Central memory CD8-positive, alpha-beta T cell (primary cell): Measurements from ENCODE around the gene STIM1.

Experiments used
- ATAC-seq: fragments of 150-1000 bp; cut with Tn5 transposase; replicated peaks from 2 replicates; pipeline ENCODE4 v1.10.0; 2022; ENCODE audit warnings: mild to moderate bottlenecking, moderate FRiP score, moderate number of reproducible peaks; ENCODE audit not compliant: poor library complexity, severe bottlenecking; ENCODE audit errors: extremely low read depth
- DNase-seq, 2 donors: peaks; one replicate each; pipeline ENCODE4 v3.0.0; 2021; ENCODE audit warnings: low spot score in 2 of 2
- H3K27ac Mint-ChIP-seq: one replicate; pipeline ENCODE4 v1.8.0; 2022; ENCODE audit warnings: low read depth, mild to moderate bottlenecking, moderate library complexity, mixed read lengths
- H3K27me3 Mint-ChIP-seq: one replicate; pipeline ENCODE4 v1.8.0; 2022; ENCODE audit warnings: mixed read lengths
- H3K36me3 Mint-ChIP-seq: one replicate; pipeline ENCODE4 v1.8.0; 2022; ENCODE audit warnings: mild to moderate bottlenecking, moderate library complexity, mixed read lengths; ENCODE audit not compliant: insufficient read depth
- H3K4me1 Mint-ChIP-seq: one replicate; pipeline ENCODE4 v1.8.0; 2022; ENCODE audit warnings: mixed read lengths
- H3K4me3 Mint-ChIP-seq: one replicate; pipeline ENCODE4 v1.8.0; 2022; ENCODE audit warnings: mild to moderate bottlenecking, moderate library complexity, mixed read lengths
- H3K9me3 Mint-ChIP-seq: one replicate; pipeline ENCODE4 v1.8.0; 2022; ENCODE audit warnings: mixed read lengths

Gene STIM1

GRCh38 chr11:3981084-3981633 lies 125.7 kb downstream of the STIM1 start:
- Mint-ChIP-seq H3K4me1 (peaks cover 68% of the 10 kb centered on the region), H3K4me3 (no peak overlapping the region), H3K27me3 (no peaks in the 10 kb centered on the region), H3K27ac (no peak overlapping the region), H3K9me3 (no peaks in the 10 kb centered on the region), H3K36me3 (no peaks in the 10 kb centered on the region)
- ATAC-seq (no peak), DNase-seq (no peak)

GRCh38 chr11:3982431-3982830 lies 127.0 kb downstream of the STIM1 start:
- ATAC-seq (no peak), DNase-seq (no peak)
- Mint-ChIP-seq H3K4me3 (no peak overlapping the region), H3K27ac (peak overlapping the region; percentile 24), H3K4me1 (peaks cover 70% of the 10 kb centered on the region), H3K36me3 (peaks cover 2% of the 10 kb centered on the region), H3K9me3 (no peaks in the 10 kb centered on the region), H3K27me3 (no peaks in the 10 kb centered on the region)

GRCh38 chr11:3983101-3983500 lies 127.6 kb downstream of the STIM1 start:
- no peak for DNase-seq
- ATAC-seq = no peak
- no peaks in the 10 kb centered on the region for H3K27me3 Mint-ChIP-seq
- peaks cover 2% of the 10 kb centered on the region for H3K36me3 Mint-ChIP-seq
- H3K9me3 Mint-ChIP-seq = no peaks in the 10 kb centered on the region
- peaks cover 77% of the 10 kb centered on the region for H3K4me1 Mint-ChIP-seq
- no peak overlapping the region for H3K4me3 Mint-ChIP-seq
- H3K27ac Mint-ChIP-seq = peak overlapping the region; percentile 82

- Mint-ChIP-seq H3K27ac (peak overlapping the region; percentile 4), H3K36me3 (peaks cover 2% of the 10 kb centered on the region), H3K9me3 (no peaks in the 10 kb centered on the region), H3K27me3 (no peaks in the 10 kb centered on the region), H3K4me1 (peaks cover 67% of the 10 kb centered on the region), H3K4me3 (no peak overlapping the region)
- DNase-seq (peak in 1 of 2 donors; percentile 14), ATAC-seq (no peak)
These were observed 129.4 kb downstream of the STIM1 start for GRCh38 chr11:3984896-3985295.

- DNase-seq (no peak), ATAC-seq (no peak)
- peaks cover 65% of the 10 kb centered on the region for H3K4me1 Mint-ChIP-seq
- H3K36me3 Mint-ChIP-seq = peaks cover 2% of the 10 kb centered on the region
- no peak overlapping the region for H3K4me3 Mint-ChIP-seq
- no peaks in the 10 kb centered on the region for H3K27me3 Mint-ChIP-seq
- H3K9me3 Mint-ChIP-seq = no peaks in the 10 kb centered on the region
- peak overlapping the region; percentile 4 for H3K27ac Mint-ChIP-seq
These were observed 130.2 kb downstream of the STIM1 start for GRCh38 chr11:3985631-3986030.

GRCh38 chr11:3986301-3986700 lies 130.8 kb downstream of the STIM1 start:
- DNase-seq = no peak
- no peaks in the 10 kb centered on the region for H3K9me3 Mint-ChIP-seq
- H3K4me3 Mint-ChIP-seq = no peak overlapping the region
- peaks cover 64% of the 10 kb centered on the region for H3K4me1 Mint-ChIP-seq
- no peaks in the 10 kb centered on the region for H3K27me3 Mint-ChIP-seq
- peak overlapping the region; percentile 4 for H3K27ac Mint-ChIP-seq
- no peak for ATAC-seq
- peaks cover 2% of the 10 kb centered on the region for H3K36me3 Mint-ChIP-seq

GRCh38 chr11:3989276-3989920 lies 133.9 kb downstream of the STIM1 start:
- Mint-ChIP-seq H3K36me3 (peaks cover 3% of the 10 kb centered on the region), H3K4me1 (peaks cover 54% of the 10 kb centered on the region), H3K4me3 (peak overlapping the region; percentile 7), H3K27me3 (no peaks in the 10 kb centered on the region), H3K9me3 (peaks cover under 1% of the 10 kb centered on the region), H3K27ac (peak overlapping the region; percentile 3)
- DNase-seq (no peak), ATAC-seq (no peak)

GRCh38 chr11:3989921-3990290 lies 134.4 kb downstream of the STIM1 start:
- Mint-ChIP-seq H3K27ac (peak overlapping the region; percentile 3), H3K4me1 (peaks cover 58% of the 10 kb centered on the region), H3K4me3 (peak overlapping the region; percentile 7), H3K36me3 (peaks cover 3% of the 10 kb centered on the region), H3K9me3 (peaks cover 6% of the 10 kb centered on the region), H3K27me3 (no peaks in the 10 kb centered on the region)
- DNase-seq (peak in 1 of 2 donors; percentile 14), ATAC-seq (peak; percentile 84)

- peak overlapping the region; percentile 7 for H3K4me3 Mint-ChIP-seq
- H3K27ac Mint-ChIP-seq = peak overlapping the region; percentile 3
- DNase-seq (no peak), ATAC-seq (no peak)
- H3K36me3 Mint-ChIP-seq = peaks cover 3% of the 10 kb centered on the region
- H3K27me3 Mint-ChIP-seq = no peaks in the 10 kb centered on the region
- peaks cover 58% of the 10 kb centered on the region for H3K4me1 Mint-ChIP-seq
- H3K9me3 Mint-ChIP-seq = peaks cover 6% of the 10 kb centered on the region
These were observed 134.9 kb downstream of the STIM1 start for GRCh38 chr11:3990406-3990805.

- ATAC-seq = peak; percentile 21
These were observed 137.5 kb downstream of the STIM1 start for GRCh38 chr11:3992964-3993363.

GRCh38 chr11:3994030-3994640 lies 138.7 kb downstream of the STIM1 start:
- Mint-ChIP-seq H3K4me3 (no peak overlapping the region), H3K9me3 (peaks cover 6% of the 10 kb centered on the region), H3K27me3 (no peaks in the 10 kb centered on the region), H3K4me1 (peaks cover 61% of the 10 kb centered on the region), H3K27ac (no peak overlapping the region), H3K36me3 (peaks cover 1% of the 10 kb centered on the region)
- ATAC-seq (no peak), DNase-seq (no peak)

More at GRCh38 chr11:3992964-3993363, 137.5 kb downstream of the STIM1 start:
- DNase-seq = no peak
- Mint-ChIP-seq H3K27ac (no peak overlapping the region), H3K27me3 (no peaks in the 10 kb centered on the region), H3K4me3 (no peak overlapping the region), H3K4me1 (peaks cover 61% of the 10 kb centered on the region), H3K36me3 (peaks cover 1% of the 10 kb centered on the region), H3K9me3 (peaks cover 6% of the 10 kb centered on the region)

- no peaks in the 10 kb centered on the region for H3K27me3 Mint-ChIP-seq
- no peak for ATAC-seq
- H3K27ac Mint-ChIP-seq = no peak overlapping the region
- DNase-seq = no peak
- peaks cover 6% of the 10 kb centered on the region for H3K9me3 Mint-ChIP-seq
- H3K36me3 Mint-ChIP-seq = peaks cover 3% of the 10 kb centered on the region
- no peak overlapping the region for H3K4me3 Mint-ChIP-seq
- H3K4me1 Mint-ChIP-seq = peaks cover 59% of the 10 kb centered on the region
These were observed 139.8 kb downstream of the STIM1 start for GRCh38 chr11:3995307-3995706.

GRCh38 chr11:3995949-3996554 lies 140.6 kb downstream of the STIM1 start:
- no peak for DNase-seq
- Mint-ChIP-seq H3K27me3 (no peaks in the 10 kb centered on the region), H3K4me1 (peaks cover 59% of the 10 kb centered on the region), H3K4me3 (no peak overlapping the region), H3K36me3 (peaks cover 3% of the 10 kb centered on the region), H3K27ac (no peak overlapping the region), H3K9me3 (peaks cover 6% of the 10 kb centered on the region)
- ATAC-seq = no peak
